SU-DHL-6 (cell line): ENCODE results near the gene RNF212.

ENCODE experiments used
- H2AFZ ChIP-seq: fragments of 200-600 bp; sonication (generic); 2 replicates; pipeline ENCODE4 v1.6.1; 2014; ENCODE audit warnings: low read depth, mild to moderate bottlenecking, moderate library complexity, mixed read lengths, antibody characterized with exemption, low read length; ENCODE audit not compliant: severe bottlenecking
- H3F3A ChIP-seq: fragments of 200-600 bp; shearing (Covaris generic); 2 replicates; pipeline ENCODE4 v1.6.0; 2016; ENCODE audit warnings: antibody characterized with exemption, mild to moderate bottlenecking; ENCODE audit not compliant: insufficient read depth
- H3K27ac ChIP-seq: fragments of 200-600 bp; sonication (generic); 2 replicates; pipeline ENCODE4 v1.5.1; 2016; ENCODE audit warnings: low read depth, mild to moderate bottlenecking, low read length, moderate library complexity, mixed read lengths
- H3K27me3 ChIP-seq: fragments of 200-600 bp; sonication (generic), shearing (Covaris generic); 2 replicates; pipeline ENCODE4 v1.6.0; 2014; ENCODE audit warnings: mild to moderate bottlenecking, low read length
- H3K36me3 ChIP-seq: fragments of 200-600 bp; sonication (generic); 2 replicates; pipeline ENCODE4 v1.6.1; 2014; ENCODE audit warnings: mild to moderate bottlenecking, low read length, mixed read lengths
- H3K4me2 ChIP-seq: fragments of 300-600, 200-600 bp; shearing (Covaris generic), sonication (generic); 2 replicates; pipeline ENCODE4 v1.6.0; 2014; ENCODE audit warnings: low read length, low read depth, mild to moderate bottlenecking; ENCODE audit not compliant: poor library complexity, severe bottlenecking
- H3K4me3 ChIP-seq: fragments of 200-600 bp; sonication (generic); 2 replicates; pipeline ENCODE4 v1.5.1; 2014; ENCODE audit warnings: antibody characterized with exemption, low read length, mild to moderate bottlenecking, mixed read lengths; ENCODE audit not compliant: insufficient read depth, poor library complexity, severe bottlenecking
- H3K79me2 ChIP-seq: fragments of 200-600 bp; sonication (generic); 2 replicates; pipeline ENCODE4 v1.6.1; 2014; ENCODE audit warnings: mild to moderate bottlenecking, low read length, moderate library complexity; ENCODE audit not compliant: insufficient read depth
- H3K9ac ChIP-seq: fragments of 200-600 bp; sonication (generic); 2 replicates; pipeline ENCODE4 v1.7.0; 2014; ENCODE audit warnings: mild to moderate bottlenecking, low read length
- H3K9me2 ChIP-seq: fragments of 200-600 bp; sonication (generic); replicated peaks from 2 replicates; pipeline ENCODE4 v1.6.1; 2014; ENCODE audit warnings: low read length; ENCODE audit not compliant: insufficient read depth
- H3K9me3 ChIP-seq: fragments of 200-600 bp; sonication (generic); 2 replicates; pipeline ENCODE4 v1.6.1; 2014; ENCODE audit warnings: low read length, mixed read lengths; ENCODE audit not compliant: insufficient read depth
- H4K20me1 ChIP-seq: fragments of 200-600 bp; sonication (generic); 2 replicates; pipeline ENCODE4 v1.6.1; 2014; ENCODE audit warnings: low read depth, mild to moderate bottlenecking, antibody characterized with exemption, low read length, moderate library complexity, mixed read lengths
- CTCF ChIP-seq: fragments of 200-600 bp; sonication (generic); IDR thresholded peaks from one replicate; pipeline ENCODE4 v1.5.1; 2017; ENCODE audit warnings: antibody characterized with exemption, mild to moderate bottlenecking, low read length, moderate library complexity; ENCODE audit not compliant: insufficient read depth, poor library complexity, severe bottlenecking
- EZH2phosphoT487 ChIP-seq: fragments of 200-600 bp; sonication (generic), shearing (Covaris generic); conservative IDR thresholded peaks from 2 replicates; pipeline ENCODE4 v1.6.1; 2018; ENCODE audit warnings: mild to moderate bottlenecking, antibody characterized with exemption, low read length, moderate library complexity, mixed read lengths

RNF212 gene

GRCh38 chr4:1036095-1036494, 77.3 kb downstream of the RNF212 start:
- no peaks in the 10 kb centered on the region for H4K20me1 ChIP-seq
- H3F3A ChIP-seq = no peaks in the 10 kb centered on the region
- no peaks in the 10 kb centered on the region for H3K36me3 ChIP-seq
- no peaks in the 10 kb centered on the region for H3K9me3 ChIP-seq
- no peaks in the 10 kb centered on the region for H3K27me3 ChIP-seq
- no peaks in the 10 kb centered on the region for H3K9me2 ChIP-seq
- no peak overlapping the region for H2AFZ ChIP-seq
- no peak overlapping the region for H3K27ac ChIP-seq
- no peak overlapping the region for H3K9ac ChIP-seq
- no peak overlapping the region for H3K4me2 ChIP-seq
- no peaks in the 10 kb centered on the region for H3K79me2 ChIP-seq
- H3K4me3 ChIP-seq = no peak overlapping the region
- TF ChIP-seq CTCF (no peak), EZH2phosphoT487 (no peak)

GRCh38 chr4:1035510-1035909, 77.9 kb downstream of the RNF212 start:
- TF ChIP-seq EZH2phosphoT487 (no peak), CTCF (no peak)
- Histone ChIP-seq H3K4me3 (no peak overlapping the region), H3K79me2 (no peaks in the 10 kb centered on the region), H3K9ac (no peak overlapping the region), H3K27me3 (no peaks in the 10 kb centered on the region), H3K36me3 (no peaks in the 10 kb centered on the region), H3K4me2 (no peak overlapping the region), H2AFZ (no peak overlapping the region), H3K9me2 (no peaks in the 10 kb centered on the region), H4K20me1 (no peaks in the 10 kb centered on the region), H3F3A (no peaks in the 10 kb centered on the region), H3K27ac (no peak overlapping the region), H3K9me3 (no peaks in the 10 kb centered on the region)

DNA sequence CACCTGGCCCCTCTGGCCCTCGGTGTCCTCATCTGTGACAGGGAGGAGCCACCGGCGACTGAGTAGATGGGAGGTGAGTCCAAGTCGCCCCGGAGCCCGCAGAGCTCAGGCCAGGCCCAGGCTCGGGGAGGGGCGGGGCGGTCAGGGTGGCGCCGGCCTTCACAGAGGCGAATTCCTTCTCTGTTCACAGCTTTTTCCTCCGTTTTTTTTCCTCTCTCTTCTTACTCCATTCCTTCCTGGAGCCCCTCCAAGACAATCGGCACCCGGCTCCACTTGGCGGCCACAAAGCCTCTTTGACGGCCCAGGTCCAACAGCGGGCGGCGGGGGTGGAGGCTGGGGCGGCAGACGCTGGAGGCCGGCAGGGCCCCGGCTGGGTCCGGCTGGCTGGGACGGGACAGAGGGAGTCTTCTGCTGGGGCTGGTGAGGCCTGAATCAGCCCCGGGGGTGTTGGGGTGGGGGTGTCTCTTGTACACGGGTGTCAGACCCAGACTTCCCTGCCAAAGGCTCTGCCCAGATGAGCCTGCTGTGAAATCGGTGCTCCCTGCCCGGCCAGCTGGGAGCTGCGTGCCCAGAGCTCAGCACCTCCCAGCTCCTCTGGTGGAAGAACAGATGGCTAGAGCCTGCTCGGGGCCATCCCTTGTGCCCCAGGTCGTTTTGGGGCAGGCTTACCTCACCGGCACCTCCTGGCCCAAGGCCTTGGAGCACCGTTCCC, 79.4 kb downstream of the RNF212 start:
- Histone ChIP-seq H3K27me3 (no peaks in the 10 kb centered on the region), H3K4me2 (no peak overlapping the region), H2AFZ (no peak overlapping the region), H3K4me3 (no peak overlapping the region), H3K79me2 (no peaks in the 10 kb centered on the region), H4K20me1 (no peaks in the 10 kb centered on the region), H3K27ac (no peak overlapping the region), H3K9ac (no peak overlapping the region), H3K9me2 (no peaks in the 10 kb centered on the region), H3K9me3 (no peaks in the 10 kb centered on the region), H3K36me3 (no peaks in the 10 kb centered on the region), H3F3A (no peaks in the 10 kb centered on the region)
- TF ChIP-seq CTCF (no peak), EZH2phosphoT487 (no peak)

- no peaks in the 10 kb centered on the region for H3K79me2 ChIP-seq
- H3F3A ChIP-seq = no peaks in the 10 kb centered on the region
- H4K20me1 ChIP-seq = no peaks in the 10 kb centered on the region
- H3K9me3 ChIP-seq = no peaks in the 10 kb centered on the region
- no peaks in the 10 kb centered on the region for H3K27me3 ChIP-seq
- no peak overlapping the region for H3K4me3 ChIP-seq
- no peaks in the 10 kb centered on the region for H3K9me2 ChIP-seq
- no peak overlapping the region for H3K4me2 ChIP-seq
- no peak overlapping the region for H3K9ac ChIP-seq
- H3K36me3 ChIP-seq = no peaks in the 10 kb centered on the region
- H3K27ac ChIP-seq = no peak overlapping the region
- TF ChIP-seq EZH2phosphoT487 (no peak), CTCF (no peak)
- no peak overlapping the region for H2AFZ ChIP-seq
These were observed 80.5 kb downstream of the RNF212 start for GRCh38 chr4:1032861-1033260.
